ENCODE results near the gene ADCY5. TPM values are rescaled to one million over a fixed set of nuclear protein-coding genes. Genes with fewer than 3 reads are reported as not detected.

The ADCY5 gene
- total RNA-seq, 1 donor from 2014 or later, result 6.8 TPM

- Histone ChIP-seq H3K9ac (ENCODE audit: low read depth in 1 of 3, low read length in 3 of 3) (no peak overlapping the region), H3K4me3 (ENCODE audit: low read length in 3 of 3) (no peak overlapping the region), H3K27me3 (ENCODE audit: control insufficient read depth in 3 of 3, insufficient read depth in 3 of 3, low read length in 3 of 3) (no peaks in the 10 kb centered on the region), H3K36me3 (ENCODE audit: control insufficient read depth in 3 of 3, insufficient read depth in 3 of 3, low read length in 3 of 3) (no peaks in the 10 kb centered on the region), H3K9me3 (ENCODE audit: control insufficient read depth in 3 of 3, low read length in 3 of 3) (no peaks in the 10 kb centered on the region), H3K4me1 (ENCODE audit: control insufficient read depth in 3 of 3, insufficient read depth in 3 of 3, low read length in 3 of 3) (peaks cover 0 to 10% (median 3%) of the 10 kb centered on the region in 3 donors), H3K27ac (ENCODE audit: low read depth, low read length) (no peak overlapping the region)
Measured at GRCh38 chr3:123270818-123271217, 178.1 kb downstream of the ADCY5 start.

DNA sequence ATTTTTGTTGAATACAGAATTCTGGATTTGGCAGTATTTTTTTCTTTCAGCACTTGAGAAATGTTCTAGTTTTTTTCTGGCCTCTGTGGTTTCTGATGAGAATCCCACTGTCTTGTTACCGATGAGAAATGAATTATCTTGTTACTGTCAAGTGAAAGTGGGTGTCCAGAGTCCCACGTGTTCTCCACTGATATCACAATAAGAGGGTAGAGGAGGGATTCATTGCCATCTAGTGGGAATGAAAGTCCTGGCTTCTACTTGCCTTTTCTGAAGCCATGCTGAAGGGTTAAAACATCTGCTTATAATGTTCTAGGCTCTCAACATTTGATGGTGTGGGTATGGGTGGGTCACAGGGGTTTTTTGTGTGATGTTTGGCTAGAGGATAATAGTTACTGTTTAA lies 181.1 kb downstream of the ADCY5 start:
- Histone ChIP-seq H3K4me3 (ENCODE audit: low read length in 3 of 3) (no peak overlapping the region), H3K9ac (ENCODE audit: low read depth in 1 of 3, low read length in 3 of 3) (no peak overlapping the region), H3K27ac (ENCODE audit: low read depth, low read length) (no peak overlapping the region), H3K9me3 (ENCODE audit: control insufficient read depth in 3 of 3, low read length in 3 of 3) (no peaks in the 10 kb centered on the region), H3K36me3 (ENCODE audit: control insufficient read depth in 3 of 3, insufficient read depth in 3 of 3, low read length in 3 of 3) (peaks cover 0 to 2% (median 0%) of the 10 kb centered on the region in 3 donors), H3K4me1 (ENCODE audit: control insufficient read depth in 3 of 3, insufficient read depth in 3 of 3, low read length in 3 of 3) (peaks cover 0 to 6% (median 3%) of the 10 kb centered on the region in 3 donors), H3K27me3 (ENCODE audit: control insufficient read depth in 3 of 3, insufficient read depth in 3 of 3, low read length in 3 of 3) (no peaks in the 10 kb centered on the region)

DNA sequence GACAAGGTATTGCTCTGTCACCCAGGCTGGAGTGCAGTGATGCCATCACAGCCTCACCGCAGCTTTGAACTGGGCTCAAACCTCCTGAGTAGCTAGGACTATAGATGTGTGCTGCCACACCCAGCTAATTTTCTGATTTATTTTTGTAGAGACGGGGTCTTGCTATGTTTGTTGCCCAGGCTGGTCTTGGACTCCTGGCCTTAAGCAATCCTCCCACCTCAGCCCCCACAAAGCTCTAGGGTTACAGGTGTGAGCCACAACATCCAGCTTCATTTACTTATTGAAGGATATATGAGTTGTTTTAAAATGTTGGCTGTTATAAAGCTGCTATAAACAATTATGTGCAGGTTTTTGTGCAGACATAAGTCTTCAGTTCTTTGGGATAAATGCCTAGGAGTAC lies 184.9 kb downstream of the ADCY5 start:
- no peaks in the 10 kb centered on the region for H3K4me1 ChIP-seq (ENCODE audit: control insufficient read depth in 3 of 3, insufficient read depth in 3 of 3, low read length in 3 of 3)
- H3K9me3 ChIP-seq (ENCODE audit: control insufficient read depth in 3 of 3, low read length in 3 of 3), result no peaks in the 10 kb centered on the region
- peaks cover 0 to 11% (median 4%) of the 10 kb centered on the region in 3 donors for H3K36me3 ChIP-seq (ENCODE audit: control insufficient read depth in 3 of 3, insufficient read depth in 3 of 3, low read length in 3 of 3)
- H3K9ac ChIP-seq (ENCODE audit: low read depth in 1 of 3, low read length in 3 of 3), result no peak overlapping the region
- no peak overlapping the region for H3K27ac ChIP-seq (ENCODE audit: low read depth, low read length)
- H3K4me3 ChIP-seq (ENCODE audit: low read length in 3 of 3), result no peak overlapping the region
- no peaks in the 10 kb centered on the region for H3K27me3 ChIP-seq (ENCODE audit: control insufficient read depth in 3 of 3, insufficient read depth in 3 of 3, low read length in 3 of 3)

DNA sequence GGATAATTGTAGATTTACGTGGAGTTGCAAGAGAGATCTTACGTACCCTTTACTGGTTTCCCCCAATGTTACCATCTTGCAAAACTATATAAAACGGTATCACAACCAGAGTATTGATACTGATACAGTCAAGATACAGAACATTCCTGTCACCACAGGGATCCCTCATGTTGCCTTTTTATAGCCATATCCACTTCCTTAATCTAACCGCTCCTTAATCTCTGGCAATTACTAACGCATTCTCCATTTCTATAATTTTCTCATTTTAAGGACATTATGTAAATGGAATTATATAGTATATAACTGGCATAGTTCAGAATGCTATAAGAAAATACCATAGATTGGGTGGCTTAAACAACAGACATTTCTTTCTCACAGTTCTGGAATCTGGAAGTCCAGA lies 186.0 kb downstream of the ADCY5 start:
- H3K9me3 ChIP-seq (ENCODE audit: control insufficient read depth in 3 of 3, low read length in 3 of 3), result no peaks in the 10 kb centered on the region
- H3K36me3 ChIP-seq (ENCODE audit: control insufficient read depth in 3 of 3, insufficient read depth in 3 of 3, low read length in 3 of 3), result peaks cover 0 to 11% (median 4%) of the 10 kb centered on the region in 3 donors
- no peaks in the 10 kb centered on the region for H3K27me3 ChIP-seq (ENCODE audit: control insufficient read depth in 3 of 3, insufficient read depth in 3 of 3, low read length in 3 of 3)
- no peaks in the 10 kb centered on the region for H3K4me1 ChIP-seq (ENCODE audit: control insufficient read depth in 3 of 3, insufficient read depth in 3 of 3, low read length in 3 of 3)
- no peak overlapping the region for H3K27ac ChIP-seq (ENCODE audit: low read depth, low read length)
- no peak overlapping the region for H3K4me3 ChIP-seq (ENCODE audit: low read length in 3 of 3)
- H3K9ac ChIP-seq (ENCODE audit: low read depth in 1 of 3, low read length in 3 of 3), result no peak overlapping the region

- Histone ChIP-seq H3K27ac (ENCODE audit: low read depth, low read length) (no peak overlapping the region), H3K4me1 (ENCODE audit: control insufficient read depth in 3 of 3, insufficient read depth in 3 of 3, low read length in 3 of 3) (no peaks in the 10 kb centered on the region), H3K9me3 (ENCODE audit: control insufficient read depth in 3 of 3, low read length in 3 of 3) (no peaks in the 10 kb centered on the region), H3K9ac (ENCODE audit: low read depth in 1 of 3, low read length in 3 of 3) (no peak overlapping the region), H3K4me3 (ENCODE audit: low read length in 3 of 3) (no peak overlapping the region), H3K27me3 (ENCODE audit: control insufficient read depth in 3 of 3, insufficient read depth in 3 of 3, low read length in 3 of 3) (no peaks in the 10 kb centered on the region), H3K36me3 (ENCODE audit: control insufficient read depth in 3 of 3, insufficient read depth in 3 of 3, low read length in 3 of 3) (peaks cover 0 to 11% (median 4%) of the 10 kb centered on the region in 3 donors)
Measured at GRCh38 chr3:123262226-123262625, 186.7 kb downstream of the ADCY5 start.

GRCh38 chr3:123261666-123262065 lies 187.2 kb downstream of the ADCY5 start:
- Histone ChIP-seq H3K9ac (ENCODE audit: low read depth in 1 of 3, low read length in 3 of 3) (no peak overlapping the region), H3K4me3 (ENCODE audit: low read length in 3 of 3) (no peak overlapping the region), H3K27ac (ENCODE audit: low read depth, low read length) (no peak overlapping the region), H3K27me3 (ENCODE audit: control insufficient read depth in 3 of 3, insufficient read depth in 3 of 3, low read length in 3 of 3) (no peaks in the 10 kb centered on the region), H3K9me3 (ENCODE audit: control insufficient read depth in 3 of 3, low read length in 3 of 3) (no peaks in the 10 kb centered on the region), H3K36me3 (ENCODE audit: control insufficient read depth in 3 of 3, insufficient read depth in 3 of 3, low read length in 3 of 3) (peaks cover 0 to 11% (median 4%) of the 10 kb centered on the region in 3 donors), H3K4me1 (ENCODE audit: control insufficient read depth in 3 of 3, insufficient read depth in 3 of 3, low read length in 3 of 3) (no peaks in the 10 kb centered on the region)

- peaks cover 0 to 9% (median 4%) of the 10 kb centered on the region in 3 donors for H3K36me3 ChIP-seq (ENCODE audit: control insufficient read depth in 3 of 3, insufficient read depth in 3 of 3, low read length in 3 of 3)
- no peaks in the 10 kb centered on the region for H3K4me1 ChIP-seq (ENCODE audit: control insufficient read depth in 3 of 3, insufficient read depth in 3 of 3, low read length in 3 of 3)
- H3K27me3 ChIP-seq (ENCODE audit: control insufficient read depth in 3 of 3, insufficient read depth in 3 of 3, low read length in 3 of 3), result no peaks in the 10 kb centered on the region
- H3K27ac ChIP-seq (ENCODE audit: low read depth, low read length), result no peak overlapping the region
- H3K9ac ChIP-seq (ENCODE audit: low read depth in 1 of 3, low read length in 3 of 3), result no peak overlapping the region
- no peak overlapping the region for H3K4me3 ChIP-seq (ENCODE audit: low read length in 3 of 3)
- H3K9me3 ChIP-seq (ENCODE audit: control insufficient read depth in 3 of 3, low read length in 3 of 3), result no peaks in the 10 kb centered on the region
Measured at GRCh38 chr3:123258811-123259420, 190.0 kb downstream of the ADCY5 start.

- H3K27me3 ChIP-seq (ENCODE audit: control insufficient read depth in 3 of 3, insufficient read depth in 3 of 3, low read length in 3 of 3), result no peaks in the 10 kb centered on the region
Measured at GRCh38 chr3:123258359-123258758, 190.5 kb downstream of the ADCY5 start.

DNA sequence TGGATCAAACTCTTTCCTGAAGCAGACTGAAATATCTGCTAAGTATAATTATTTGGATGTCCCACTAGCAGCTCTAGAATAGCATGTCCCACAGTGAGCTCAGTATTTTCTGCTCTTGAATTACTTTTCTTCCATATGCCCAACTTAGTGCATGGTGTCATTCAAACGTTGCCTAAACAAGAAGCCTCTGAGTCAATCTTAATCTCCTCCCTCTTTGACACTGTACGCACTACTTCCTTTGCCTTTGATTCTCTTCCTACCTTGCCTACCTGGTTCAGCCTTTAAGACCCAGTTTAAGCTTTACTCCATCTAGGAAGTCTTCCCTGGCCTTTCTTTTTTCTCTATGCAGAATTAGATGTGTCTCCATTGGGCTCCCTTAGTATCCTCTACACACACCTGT lies 192.6 kb downstream of the ADCY5 start:
- peaks cover 0 to 9% (median 4%) of the 10 kb centered on the region in 3 donors for H3K36me3 ChIP-seq (ENCODE audit: control insufficient read depth in 3 of 3, insufficient read depth in 3 of 3, low read length in 3 of 3)

More at GRCh38 chr3:123258359-123258758, 190.5 kb downstream of the ADCY5 start:
- no peak overlapping the region for H3K4me3 ChIP-seq (ENCODE audit: low read length in 3 of 3)
- no peak overlapping the region for H3K9ac ChIP-seq (ENCODE audit: low read depth in 1 of 3, low read length in 3 of 3)
- peaks cover 0 to 9% (median 4%) of the 10 kb centered on the region in 3 donors for H3K36me3 ChIP-seq (ENCODE audit: control insufficient read depth in 3 of 3, insufficient read depth in 3 of 3, low read length in 3 of 3)
- no peak overlapping the region for H3K27ac ChIP-seq (ENCODE audit: low read depth, low read length)
- H3K9me3 ChIP-seq (ENCODE audit: control insufficient read depth in 3 of 3, low read length in 3 of 3), result no peaks in the 10 kb centered on the region
- H3K4me1 ChIP-seq (ENCODE audit: control insufficient read depth in 3 of 3, insufficient read depth in 3 of 3, low read length in 3 of 3), result no peaks in the 10 kb centered on the region

DNA sequence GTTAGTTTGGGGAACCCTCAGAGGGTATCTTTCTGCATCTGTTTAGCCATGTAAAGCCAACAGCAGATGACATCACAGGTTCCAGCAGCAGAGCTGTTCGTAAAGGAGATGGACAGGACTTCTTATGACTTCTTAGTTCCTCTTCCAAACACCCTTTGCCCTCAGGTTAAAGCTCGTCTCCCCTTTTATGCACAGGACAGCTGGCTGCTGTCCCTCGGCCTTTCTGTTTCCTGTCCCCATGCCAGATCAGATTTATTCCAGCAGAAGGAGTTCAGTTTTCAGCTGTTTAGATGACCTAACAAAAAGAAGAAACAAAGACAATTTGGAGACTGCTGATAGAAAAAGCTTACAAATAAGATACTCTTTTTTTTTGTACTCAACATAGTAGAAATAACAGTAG lies 202.0 kb downstream of the ADCY5 start:
- Histone ChIP-seq H3K36me3 (ENCODE audit: control insufficient read depth in 3 of 3, insufficient read depth in 3 of 3, low read length in 3 of 3) (peaks cover 0 to 11% (median 0%) of the 10 kb centered on the region in 3 donors), H3K27me3 (ENCODE audit: control insufficient read depth in 3 of 3, insufficient read depth in 3 of 3, low read length in 3 of 3) (no peaks in the 10 kb centered on the region), H3K27ac (ENCODE audit: low read depth, low read length) (no peak overlapping the region), H3K9ac (ENCODE audit: low read depth in 1 of 3, low read length in 3 of 3) (no peak overlapping the region), H3K4me3 (ENCODE audit: low read length in 3 of 3) (no peak overlapping the region), H3K9me3 (ENCODE audit: control insufficient read depth in 3 of 3, low read length in 3 of 3) (no peaks in the 10 kb centered on the region), H3K4me1 (ENCODE audit: control insufficient read depth in 3 of 3, insufficient read depth in 3 of 3, low read length in 3 of 3) (peaks cover 0 to 8% (median 6%) of the 10 kb centered on the region in 3 donors)

More for the DNA sequence above, 192.6 kb downstream of the ADCY5 start:
- no peak overlapping the region for H3K4me3 ChIP-seq (ENCODE audit: low read length in 3 of 3)
- no peak overlapping the region for H3K27ac ChIP-seq (ENCODE audit: low read depth, low read length)
- H3K27me3 ChIP-seq (ENCODE audit: control insufficient read depth in 3 of 3, insufficient read depth in 3 of 3, low read length in 3 of 3), result no peaks in the 10 kb centered on the region
- no peaks in the 10 kb centered on the region for H3K4me1 ChIP-seq (ENCODE audit: control insufficient read depth in 3 of 3, insufficient read depth in 3 of 3, low read length in 3 of 3)
- H3K9me3 ChIP-seq (ENCODE audit: control insufficient read depth in 3 of 3, low read length in 3 of 3), result no peaks in the 10 kb centered on the region
- no peak overlapping the region for H3K9ac ChIP-seq (ENCODE audit: low read depth in 1 of 3, low read length in 3 of 3)

Data from skeletal muscle tissue (tissue), 4 donors.